HG03064 (cell line): ENCODE results near the gene PDE4A.
"Not testable (repeated sequence)": the region's sequence is repeated elsewhere in the genome, so short reads cannot be mapped to it uniquely, and the experiment has no call there.

Experiments used
- ATAC-seq: cut with Tn5 transposase; IDR thresholded peaks from one replicate; pipeline ENCODE4 v1.9.1; 2021; ENCODE audit warnings: low read depth; ENCODE audit not compliant: unreplicated experiment

Gene PDE4A

DNA sequence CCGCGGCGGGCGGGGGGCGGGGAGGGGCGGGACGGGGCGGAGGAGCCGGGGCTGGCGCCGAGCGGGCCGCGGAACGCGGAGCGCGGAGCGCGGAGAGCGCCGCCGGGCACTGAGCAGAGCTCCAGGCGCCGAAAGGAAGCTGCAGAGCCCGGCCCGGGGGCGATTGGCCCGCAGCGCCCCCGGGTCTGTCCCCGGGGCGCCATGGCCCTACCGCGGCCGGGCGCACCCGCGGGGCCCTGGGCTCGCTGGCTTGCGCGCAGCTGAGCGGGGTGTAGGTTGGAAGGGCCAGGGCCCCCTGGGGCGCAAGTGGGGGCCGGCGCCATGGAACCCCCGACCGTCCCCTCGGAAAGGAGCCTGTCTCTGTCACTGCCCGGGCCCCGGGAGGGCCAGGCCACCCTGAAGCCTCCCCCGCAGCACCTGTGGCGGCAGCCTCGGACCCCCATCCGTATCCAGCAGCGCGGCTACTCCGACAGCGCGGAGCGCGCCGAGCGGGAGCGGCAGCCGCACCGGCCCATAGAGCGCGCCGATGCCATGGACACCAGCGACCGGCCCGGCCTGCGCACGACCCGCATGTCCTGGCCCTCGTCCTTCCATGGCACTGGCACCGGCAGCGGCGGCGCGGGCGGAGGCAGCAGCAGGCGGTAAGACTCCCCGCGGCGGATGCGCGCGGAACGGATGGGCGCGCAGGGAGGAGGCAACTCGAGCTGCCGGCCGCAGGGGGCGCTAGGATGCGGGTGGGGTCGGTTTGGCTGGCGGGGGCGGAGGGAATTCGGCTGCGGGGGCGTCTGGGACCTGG is at the start of gene PDE4A:
TSS of gene PDE4A (plus strand) at position 95 of the 796 bp plus-strand sequence. CDS start at position 322, 227 bp downstream.
- no peak for ATAC-seq

DNA sequence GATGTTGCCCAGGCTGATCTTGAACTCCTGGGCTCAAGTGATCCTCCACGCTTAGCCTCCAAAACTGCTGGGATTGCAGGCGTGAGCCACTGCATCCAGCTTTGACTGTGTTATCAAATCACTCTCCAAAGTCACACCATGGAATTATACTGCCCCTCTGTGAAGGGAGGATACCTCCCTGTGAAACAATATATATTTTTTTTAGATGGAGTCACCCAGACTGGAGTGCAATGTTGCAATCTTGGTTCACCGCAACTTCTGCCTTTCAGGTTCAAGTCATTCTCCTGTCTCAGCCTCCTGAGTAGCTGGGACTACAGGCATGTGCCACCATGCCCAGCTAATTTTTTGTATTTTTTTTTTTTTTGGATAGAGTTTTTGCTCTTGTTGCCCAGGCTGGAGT is 47.6 kb upstream of the PDE4A start:
- ATAC-seq: no peak

DNA sequence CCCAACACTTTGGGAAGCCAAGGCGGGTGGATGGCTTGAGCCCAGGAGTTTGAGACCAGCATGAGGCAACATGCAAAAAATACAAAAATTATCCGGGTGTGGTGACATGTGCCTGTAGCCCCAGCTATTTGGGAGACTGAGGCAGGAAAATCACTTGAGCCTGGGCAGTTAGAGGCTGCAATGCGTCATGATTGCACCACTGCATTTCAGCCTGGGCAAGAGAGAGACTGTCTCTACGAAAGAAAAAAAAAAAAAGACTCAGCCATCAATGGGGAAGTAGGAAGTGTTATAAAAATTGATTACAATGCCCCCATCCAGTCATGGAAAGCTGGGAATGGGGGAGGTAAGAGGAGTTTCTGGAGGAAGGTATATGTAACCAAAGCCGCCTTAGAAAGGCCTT is 45.4 kb upstream of the PDE4A start:
- no peak for ATAC-seq

DNA sequence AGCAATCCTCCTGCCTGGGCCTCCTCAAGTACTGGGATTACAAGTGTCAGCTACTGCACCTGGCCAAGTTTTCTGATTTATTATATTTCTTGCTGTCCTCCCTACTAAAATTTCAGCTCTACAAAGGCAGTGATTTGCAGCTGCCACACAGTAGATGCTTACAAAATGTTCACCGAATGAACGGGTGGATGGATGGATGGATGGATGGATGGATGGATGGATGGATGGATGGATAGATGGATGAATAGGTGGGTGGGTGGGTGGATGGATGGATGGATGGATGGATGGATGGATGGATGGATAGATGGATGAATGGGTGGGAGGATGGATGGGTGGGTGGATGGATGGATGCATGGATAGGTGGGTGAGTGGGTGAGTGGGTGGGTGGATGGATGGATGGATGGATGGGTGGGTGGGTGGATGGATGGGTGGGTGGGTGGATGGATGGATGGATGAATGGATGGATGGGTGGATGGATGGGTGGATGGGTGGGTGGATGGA is 43.1 kb upstream of the PDE4A start:
- not testable (repeated sequence) for ATAC-seq

DNA sequence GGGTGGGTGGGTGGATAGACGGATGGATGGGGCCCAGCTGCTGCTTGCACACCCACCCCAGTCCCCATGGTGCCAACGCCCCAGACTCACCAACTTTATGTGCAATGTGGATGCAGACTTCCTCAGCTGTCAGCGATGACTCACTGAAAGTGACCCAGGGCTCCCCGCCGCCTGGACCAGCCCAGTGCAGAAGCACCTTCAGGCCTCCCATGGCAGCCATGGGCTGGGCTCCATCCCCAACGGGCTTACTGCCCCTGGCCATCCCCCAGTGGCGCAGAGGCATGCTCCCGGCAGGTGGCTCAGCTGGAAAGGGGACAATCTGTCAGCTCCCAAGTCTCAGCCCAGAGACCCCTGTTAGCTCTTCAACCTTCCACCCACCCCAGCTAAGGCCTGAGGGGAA is 42.2 kb upstream of the PDE4A start:
- no peak for ATAC-seq

DNA sequence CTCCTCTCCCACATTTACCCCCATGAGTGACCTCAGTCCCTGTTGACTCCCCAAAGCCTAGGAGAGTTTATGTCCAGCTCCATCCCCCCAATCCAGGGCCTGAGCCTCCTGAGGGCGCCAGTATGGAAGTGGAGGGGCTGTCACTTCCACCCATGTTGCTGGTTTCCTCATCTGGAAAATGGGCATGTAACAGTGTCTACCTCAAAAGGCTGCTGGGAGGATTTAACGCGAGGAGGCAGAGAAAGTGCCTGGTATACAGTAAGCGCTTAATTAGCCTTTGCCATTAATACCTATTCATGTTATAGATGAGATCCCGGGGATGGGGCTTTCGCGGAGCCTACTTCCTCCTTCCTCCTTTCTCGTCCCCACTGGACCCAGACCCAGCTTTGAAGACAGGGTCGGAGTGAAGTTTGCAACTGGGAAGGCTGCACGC is 40.4 kb upstream of the PDE4A start:
- no peak for ATAC-seq

DNA sequence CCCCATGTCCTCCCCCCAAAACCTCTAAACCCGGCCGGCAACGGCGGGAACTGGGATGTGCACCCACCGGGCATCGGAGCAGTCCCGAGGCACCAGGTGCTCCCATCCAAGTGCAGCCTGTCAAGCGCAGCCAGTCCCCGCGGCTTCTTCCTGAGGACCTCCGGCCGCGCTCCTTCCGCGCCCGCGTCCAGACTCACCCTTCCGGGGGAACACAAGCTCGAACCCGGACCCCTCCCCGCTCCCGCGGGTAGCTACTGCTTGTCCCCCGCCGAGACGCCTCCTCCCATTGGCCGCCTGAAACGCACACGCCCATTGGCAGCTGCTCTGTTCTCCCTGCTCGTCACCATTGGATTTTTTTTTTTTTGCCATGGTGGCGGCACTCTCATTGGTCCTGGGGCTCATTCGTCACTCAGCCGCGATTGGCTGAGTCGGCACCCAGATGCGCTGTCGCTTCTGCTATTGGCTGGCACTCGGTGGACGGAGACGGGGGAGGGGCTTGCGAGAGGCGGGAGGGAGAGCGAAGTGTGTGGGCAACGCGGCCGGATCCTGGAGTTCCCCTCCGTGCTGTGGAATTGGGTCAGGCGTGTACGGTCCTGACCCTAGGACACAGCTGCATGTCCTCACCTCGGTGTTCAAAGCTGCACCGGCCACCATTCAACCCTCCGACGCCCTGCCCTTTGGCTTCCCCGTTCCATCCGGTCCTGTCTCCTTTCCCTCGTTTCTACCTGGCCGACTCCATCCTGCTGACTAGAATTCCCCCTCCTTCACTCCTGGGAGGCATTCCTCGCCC is 39.8 kb upstream of the PDE4A start, which contains the start of gene TYK2:
TSS of gene TYK2 (minus strand) at position 260 of the 790 bp plus-strand sequence. CDS start 2,166 bp downstream, outside the sequence.
- peak; percentile 87 for ATAC-seq

DNA sequence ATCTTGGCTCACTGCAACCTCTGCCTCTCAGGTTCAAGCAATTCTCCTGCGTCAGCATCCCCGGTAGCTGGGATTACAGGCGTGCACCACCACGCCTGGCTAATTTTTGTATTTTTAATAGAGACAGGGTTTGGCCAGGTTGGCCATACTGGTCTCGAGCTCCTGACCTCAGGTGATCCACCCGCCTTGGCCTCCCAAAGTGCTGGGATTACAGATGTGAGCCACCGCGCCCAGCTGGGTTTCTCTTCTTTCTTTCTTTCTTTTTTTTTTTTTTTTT is 37.2 kb upstream of the PDE4A start:
- ATAC-seq: not testable (repeated sequence)

DNA sequence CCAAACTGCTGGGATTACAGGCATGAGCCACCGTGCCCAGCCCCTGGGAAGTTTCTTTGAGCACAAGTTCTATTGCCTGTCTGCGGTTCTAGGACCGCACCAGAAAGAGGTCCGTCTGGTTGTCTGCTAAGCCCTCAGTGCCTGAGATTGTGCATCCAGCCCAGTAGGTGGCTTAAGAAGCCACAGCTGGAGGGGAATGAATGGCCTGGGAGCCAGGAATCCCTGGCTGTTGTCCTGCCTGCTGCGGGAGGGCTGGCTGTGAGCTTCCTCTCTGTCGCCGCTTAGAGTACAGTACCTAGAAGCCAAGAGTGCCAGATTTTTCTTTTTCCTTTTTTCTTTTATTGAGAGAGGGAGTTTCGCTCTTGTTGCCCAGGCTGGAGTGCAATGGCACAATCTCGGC is 35.8 kb upstream of the PDE4A start:
- ATAC-seq: no peak

DNA sequence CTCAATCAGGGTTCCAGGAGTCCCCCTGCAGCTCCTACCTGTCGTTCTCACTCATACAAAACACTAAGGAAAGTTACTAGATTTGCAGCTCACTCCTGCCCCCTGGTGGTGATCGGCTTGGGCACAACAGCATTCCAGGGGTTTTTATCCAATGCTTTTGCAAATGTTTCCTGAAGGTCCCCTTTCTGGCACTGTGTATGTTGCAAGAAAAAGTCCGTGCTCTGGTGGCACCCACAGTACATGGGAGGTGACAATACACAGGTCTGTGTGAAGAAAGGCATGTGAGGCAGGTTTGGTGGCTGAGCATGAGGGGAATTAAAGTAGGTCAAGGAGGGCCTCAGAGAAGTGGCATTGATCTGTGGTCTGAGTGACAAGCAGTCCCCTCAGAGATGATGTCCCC is 31.4 kb upstream of the PDE4A start:
- ATAC-seq: no peak

DNA sequence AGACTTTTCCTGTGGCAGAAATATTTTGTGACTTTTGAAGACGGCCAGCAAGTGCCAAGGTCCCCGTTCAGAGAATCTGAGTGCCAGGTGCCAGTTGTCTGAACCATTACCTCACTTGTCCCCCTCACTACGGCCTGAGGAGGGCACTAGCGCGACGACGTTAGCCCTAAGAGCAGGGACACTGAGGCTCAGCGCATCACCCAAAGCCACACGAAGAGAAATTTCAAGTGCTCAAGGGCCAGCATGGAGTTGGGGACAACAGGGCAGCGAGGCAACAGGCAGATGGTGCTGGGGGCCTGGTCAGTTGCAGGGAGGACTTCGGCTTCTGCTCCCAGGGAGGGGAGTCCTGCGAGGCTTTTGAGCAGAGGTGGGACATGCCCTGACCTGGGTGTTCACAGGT is 30.5 kb upstream of the PDE4A start:
- no peak for ATAC-seq

DNA sequence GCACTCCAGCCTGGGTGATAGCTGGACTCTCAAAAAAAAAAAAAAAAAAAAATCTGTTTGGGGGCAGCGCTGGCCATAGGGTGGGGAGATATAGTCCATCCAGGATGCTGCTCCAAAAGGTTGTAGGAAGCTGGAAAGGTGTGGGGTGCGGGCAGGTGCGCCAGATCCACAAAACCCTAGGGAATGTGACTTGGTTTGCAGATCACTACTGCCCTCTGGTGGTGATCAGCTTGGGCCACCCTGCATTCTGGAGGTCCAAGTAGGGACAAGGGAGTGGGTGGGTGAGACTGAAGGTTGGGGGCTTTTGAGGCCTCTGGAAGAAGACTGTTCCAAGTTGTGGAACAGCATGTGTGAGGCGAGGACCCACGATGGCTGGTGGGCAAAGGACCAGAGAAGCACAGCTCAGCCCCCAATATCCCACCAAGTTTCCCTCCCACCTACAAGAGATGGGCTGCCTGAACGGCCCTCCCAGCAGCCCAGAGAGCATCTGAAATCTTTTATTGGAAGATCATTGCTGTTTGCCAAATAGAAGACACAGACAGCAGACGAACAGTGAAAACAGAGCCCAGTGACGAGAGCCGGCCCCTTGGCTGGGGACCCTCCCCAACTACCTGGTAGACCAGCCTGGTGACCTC is 29.6 kb upstream of the PDE4A start:
- ATAC-seq: no peak

DNA sequence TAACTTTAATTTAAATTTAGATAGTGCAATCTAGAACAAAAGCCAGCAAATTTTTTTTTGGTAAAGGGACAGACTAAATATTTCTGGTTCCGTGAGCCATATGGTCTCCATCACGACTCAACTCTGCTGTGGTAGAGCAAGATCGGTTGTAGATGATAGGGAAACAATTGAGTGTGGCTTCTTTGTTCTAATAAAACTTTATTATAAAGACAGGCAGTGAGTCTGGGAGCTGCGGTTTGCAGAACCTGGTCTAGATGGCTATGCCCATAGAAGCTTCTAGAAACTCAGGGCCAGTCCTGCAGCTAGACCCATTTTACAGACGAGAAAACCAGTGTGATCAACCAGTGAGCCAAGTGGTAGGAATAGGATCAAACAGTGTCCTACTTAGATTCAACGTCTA is 28.2 kb upstream of the PDE4A start:
- ATAC-seq: no peak

DNA sequence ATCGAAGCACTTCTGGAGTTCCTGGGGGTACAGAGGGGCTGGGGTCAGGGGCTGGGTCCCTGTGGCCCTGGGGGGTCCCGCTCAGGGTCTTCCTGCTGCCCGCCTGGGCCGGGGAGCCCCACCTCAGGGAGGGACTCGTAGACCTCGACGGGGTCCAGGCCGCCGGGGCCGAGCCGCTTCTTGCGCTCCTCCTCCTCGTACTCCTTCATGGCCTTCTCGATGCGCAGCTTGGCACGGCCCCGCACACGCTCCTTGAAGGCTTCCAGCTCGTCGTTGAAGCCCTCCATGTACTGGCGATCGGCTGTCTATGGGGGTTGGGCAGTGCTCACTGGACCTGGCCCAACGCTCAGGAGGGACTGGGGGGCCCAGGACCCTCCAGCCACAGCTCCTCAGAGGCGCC is 27.2 kb upstream of the PDE4A start:
- no peak for ATAC-seq

DNA sequence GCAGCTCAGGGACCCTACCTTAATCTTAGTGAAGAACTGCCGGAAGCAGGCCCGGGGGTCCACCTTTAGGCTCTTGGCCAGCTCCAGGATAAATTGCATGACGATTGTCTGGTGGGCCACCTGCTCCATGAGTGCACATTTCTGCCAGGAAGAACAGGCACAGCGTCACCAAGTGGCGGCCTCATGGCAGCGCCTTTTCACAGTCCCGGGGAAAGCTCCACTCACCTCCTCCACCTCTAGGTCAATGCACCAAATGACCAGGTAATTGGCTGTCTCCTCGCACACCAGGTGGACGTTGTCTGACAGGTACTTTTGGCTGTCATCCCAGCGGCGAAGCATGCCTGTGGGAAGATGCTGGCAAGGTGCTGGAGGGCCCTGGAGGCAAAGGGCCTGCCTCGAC is 25.3 kb upstream of the PDE4A start:
- ATAC-seq: no peak

DNA sequence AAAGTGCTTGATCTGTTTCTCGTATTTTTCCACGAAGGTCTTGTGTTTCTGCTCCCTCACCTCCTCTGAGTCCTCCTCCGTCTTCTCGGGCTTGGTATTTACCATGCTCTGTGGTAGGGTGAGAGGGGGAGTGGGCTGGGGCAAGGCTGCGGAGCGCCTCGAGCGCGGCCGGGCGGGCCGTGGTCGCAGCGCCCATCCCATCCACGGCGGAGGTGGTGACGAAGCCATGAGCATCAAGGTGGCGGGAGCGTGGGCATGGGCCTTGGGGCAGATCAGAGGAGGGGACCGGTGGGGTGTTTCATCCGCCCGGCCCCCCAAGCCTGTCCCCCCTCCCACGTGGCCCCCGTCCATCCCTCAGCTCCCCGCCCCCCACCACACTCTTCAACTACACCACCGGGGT is 24.9 kb upstream of the PDE4A start:
- no peak for ATAC-seq

DNA sequence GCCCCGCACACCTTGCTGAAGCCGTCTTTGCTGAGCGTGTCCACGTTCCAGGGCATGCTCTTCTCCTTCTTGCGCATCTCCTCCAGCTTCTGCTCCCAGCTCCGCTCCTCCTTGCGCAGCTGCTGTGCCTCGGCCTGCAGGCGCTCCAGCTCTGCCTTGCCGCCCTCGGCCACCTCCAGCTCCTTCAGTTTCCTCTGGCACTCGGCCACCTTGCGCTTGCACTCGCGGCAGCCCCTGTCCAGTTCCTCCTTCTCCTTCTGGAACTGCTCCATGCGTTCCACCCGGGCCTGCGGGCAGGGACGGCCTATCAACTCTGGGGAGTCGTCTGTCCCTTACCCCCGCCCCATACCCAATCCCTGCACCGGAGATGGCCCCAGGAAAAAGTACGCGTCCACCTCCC is 24.4 kb upstream of the PDE4A start:
- no peak for ATAC-seq

DNA sequence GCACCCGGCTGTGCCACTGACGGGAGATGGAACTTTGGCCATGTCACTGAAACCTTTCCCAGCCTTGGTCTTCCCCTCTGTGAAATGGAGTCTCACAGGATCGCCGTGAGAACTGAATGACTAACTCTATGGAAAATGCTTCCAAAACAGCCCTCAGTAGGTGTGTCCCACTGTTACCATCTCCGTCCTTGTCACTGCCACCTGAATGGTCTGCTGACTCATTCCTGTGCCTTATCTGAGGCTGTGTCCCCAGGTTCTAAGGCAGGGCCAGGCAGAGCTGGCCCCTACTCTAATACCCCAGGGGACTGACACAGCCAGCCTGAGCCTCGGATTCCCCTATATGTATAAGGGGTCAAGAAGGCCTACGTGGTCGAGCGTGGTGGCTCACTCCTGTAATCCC is 21.5 kb upstream of the PDE4A start:
- ATAC-seq: no peak

DNA sequence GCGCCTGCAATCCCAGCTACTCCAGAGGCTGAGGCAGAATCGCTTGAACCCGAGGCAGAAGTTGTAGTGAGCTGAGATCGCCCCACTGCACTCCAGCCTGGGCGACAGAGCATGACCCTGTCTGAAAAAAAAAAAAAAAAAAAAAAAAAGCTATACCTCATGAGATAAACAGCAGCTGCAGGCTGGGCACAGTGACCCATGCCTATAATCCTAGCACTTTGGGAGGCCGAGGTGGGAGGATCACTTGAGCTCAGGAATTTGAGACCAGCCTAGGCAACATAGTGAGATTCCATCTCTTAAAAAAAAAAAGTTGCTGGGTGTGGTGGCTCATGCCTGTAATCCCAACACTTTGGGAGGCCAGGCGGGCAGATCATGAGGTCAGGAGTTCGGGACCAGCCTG is 21.0 kb upstream of the PDE4A start:
- not testable (repeated sequence) for ATAC-seq

DNA sequence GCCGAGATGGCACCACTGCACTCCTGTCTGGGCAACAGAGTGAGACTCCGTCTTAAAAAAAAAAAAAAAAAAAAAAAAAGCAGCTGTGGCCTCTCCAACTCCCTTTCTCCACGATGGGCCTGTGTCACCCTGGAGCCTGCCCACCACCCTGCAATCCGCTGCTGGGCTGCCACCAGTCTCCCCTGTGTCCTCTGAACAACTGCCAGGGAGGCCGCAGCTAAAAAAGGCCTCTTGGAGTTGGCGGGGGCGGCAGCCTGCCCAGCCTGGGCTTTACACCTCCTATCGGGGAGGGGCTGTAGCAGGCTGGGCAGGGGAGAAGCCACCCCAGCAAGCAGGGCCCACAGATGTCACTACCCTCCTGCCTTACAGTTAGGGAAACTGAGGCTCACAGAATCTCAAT is 20.5 kb upstream of the PDE4A start:
- no peak for ATAC-seq

DNA sequence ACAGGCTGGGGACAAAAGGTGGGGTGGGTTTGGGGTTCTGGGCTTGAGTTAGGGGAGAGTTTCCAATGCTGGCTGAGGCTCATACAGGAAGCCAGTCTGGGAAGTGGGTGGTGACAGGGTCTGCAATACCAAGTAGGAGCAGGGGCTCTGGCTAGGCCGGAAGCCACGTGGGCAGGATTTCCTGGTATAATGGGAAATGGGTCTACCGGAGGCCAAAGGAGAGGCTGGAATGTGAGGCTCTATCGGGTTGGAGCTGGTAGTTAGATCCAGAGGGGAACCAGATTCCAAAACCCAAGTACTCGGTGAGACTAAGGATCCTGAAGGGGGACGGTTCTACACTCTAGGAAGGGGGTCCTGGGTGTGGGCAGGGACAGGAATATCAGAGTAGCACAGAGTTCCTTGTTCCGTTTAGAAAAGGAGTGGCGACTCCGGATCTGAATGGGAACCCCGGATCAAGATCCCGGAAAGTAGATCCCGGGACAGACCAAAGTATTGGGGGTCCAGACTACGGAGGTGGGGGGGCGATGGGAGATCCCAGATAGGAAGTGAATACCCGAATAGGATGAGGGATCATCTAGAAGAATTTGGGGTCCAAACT is 17.8 kb upstream of the PDE4A start:
- ATAC-seq: no peak
